HEK293 (cell line): ENCODE results near the gene PIGZ.
A peak's percentile ranks its signal among the peaks of the same experiment; 100 is the strongest.

Source experiments
- CTCF ChIA-PET: fragments of 350-600 bp; formaldehyde crosslinking; extraction: SDS; loops from one replicate; lab custom pipeline; 2021; ENCODE audit warnings: antibody characterized with exemption; lab: Yijun Ruan, JAX
- POLR2A ChIA-PET: fragments of 300-600 bp; formaldehyde crosslinking; extraction: SDS; loops from one replicate; lab custom pipeline; 2020; ENCODE audit warnings: antibody characterized with exemption, inconsistent platforms; lab: Yijun Ruan, JAX
- H3K27ac ChIP-seq: fragments of 200-500 bp; sonication (Bioruptor generic); 2 replicates; pipeline ENCODE4 v1.5.1; 2014; ENCODE audit warnings: low read depth, low read length, control low read depth, inconsistent platforms; ENCODE audit errors: extremely low read depth
- H3K36me3 ChIP-seq, 2 experiments: fragments of 200-500 bp in 1 of 2; sonication (Bioruptor generic) in 1 of 2; 1 replicate in 1 of 2; 2 replicates in 1 of 2; pipeline ENCODE4 v1.5.1; 2014 to 2017; ENCODE audit warnings: inconsistent platforms in 2 of 2, low read length in 2 of 2; ENCODE audit not compliant: control insufficient read depth in 2 of 2, insufficient read depth in 1 of 2
- H3K4me1 ChIP-seq: fragments of 200-500 bp; sonication (Bioruptor generic); 2 replicates; pipeline ENCODE4 v1.5.1; 2014; ENCODE audit warnings: mild to moderate bottlenecking, low read length, inconsistent platforms; ENCODE audit not compliant: control insufficient read depth, insufficient read depth
- H3K4me3 ChIP-seq: 2 replicates; pipeline ENCODE4 v1.5.1; 2011; ENCODE audit warnings: low read depth, mild to moderate bottlenecking, control low read depth, low read length, moderate library complexity
- H3K9me3 ChIP-seq: fragments of 200-500 bp; sonication (Bioruptor generic); 2 replicates; pipeline ENCODE4 v1.5.1; 2014; ENCODE audit warnings: low read depth, low read length, inconsistent platforms; ENCODE audit not compliant: control insufficient read depth, insufficient read depth
- EGR2 ChIP-seq: fragments of 450-650 bp; formaldehyde crosslinking; IDR thresholded peaks from 2 replicates; pipeline ENCODE4 v1.5.1; 2016; ENCODE audit warnings: low read depth, missing biosample characterization, missing genetic modification characterization
- GLI2 ChIP-seq: fragments of 450-650 bp; formaldehyde crosslinking; IDR thresholded peaks from 2 replicates; pipeline ENCODE4; 2017; ENCODE audit warnings: missing biosample characterization, missing genetic modification characterization, low read depth, borderline replicate concordance
- GLIS2 ChIP-seq: fragments of 450-650 bp; formaldehyde crosslinking; IDR thresholded peaks from 2 replicates; pipeline ENCODE4 v1.5.1; 2016; ENCODE audit warnings: missing biosample characterization, missing genetic modification characterization
- KLF7 ChIP-seq: fragments of 450-650 bp; formaldehyde crosslinking; IDR thresholded peaks from 2 replicates; pipeline ENCODE4 v1.5.1; 2016; ENCODE audit warnings: missing biosample characterization, missing genetic modification characterization, borderline replicate concordance
- PBX3 ChIP-seq: sonication (generic); formaldehyde crosslinking; IDR thresholded peaks from 2 replicates; pipeline ENCODE4 v1.8.1; 2022; ENCODE audit warnings: mild to moderate bottlenecking, moderate library complexity, missing genetic modification reagents
- REST ChIP-seq: fragments of 450-650 bp; formaldehyde crosslinking; IDR thresholded peaks from 2 replicates; pipeline ENCODE4 v1.5.1; 2016; ENCODE audit warnings: missing biosample characterization, missing genetic modification characterization
- SCRT1 ChIP-seq: fragments of 450-650 bp; formaldehyde crosslinking; IDR thresholded peaks from 2 replicates; pipeline ENCODE4 v1.5.1; 2016; ENCODE audit warnings: missing biosample characterization, missing genetic modification characterization, borderline replicate concordance
- SCRT2 ChIP-seq: fragments of 450-650 bp; formaldehyde crosslinking; IDR thresholded peaks from 2 replicates; pipeline ENCODE4 v1.5.1; 2016; ENCODE audit warnings: missing biosample characterization, missing genetic modification characterization
- ZBTB17 ChIP-seq: fragments of 450-650 bp; formaldehyde crosslinking; IDR thresholded peaks from 2 replicates; pipeline ENCODE4 v1.5.1; 2016; ENCODE audit warnings: missing biosample characterization, missing genetic modification characterization
- ZBTB7A ChIP-seq: fragments of 450-650 bp; formaldehyde crosslinking; IDR thresholded peaks from 2 replicates; pipeline ENCODE4 v1.5.1; 2016; ENCODE audit warnings: low read depth, missing biosample characterization, missing genetic modification characterization
- ZEB2 ChIP-seq: fragments of 450-650 bp; formaldehyde crosslinking; IDR thresholded peaks from 2 replicates; pipeline ENCODE4 v1.5.1; 2016; ENCODE audit warnings: missing biosample characterization, missing genetic modification characterization
- ZFHX2 ChIP-seq: fragments of 450-650 bp; formaldehyde crosslinking; conservative IDR thresholded peaks from 2 replicates; pipeline ENCODE4 v1.5.1; 2016; ENCODE audit warnings: missing biosample characterization, missing genetic modification characterization
- ZNF169 ChIP-seq: fragments of 450-650 bp; formaldehyde crosslinking; IDR thresholded peaks from 2 replicates; pipeline ENCODE4 v1.5.1; 2016; ENCODE audit warnings: missing biosample characterization, missing genetic modification characterization
- ZNF214 ChIP-seq: fragments of 450-650 bp; formaldehyde crosslinking; IDR thresholded peaks from 2 replicates; pipeline ENCODE4 v1.5.1; 2017; ENCODE audit warnings: missing biosample characterization, mild to moderate bottlenecking, missing genetic modification characterization, borderline replicate concordance
- ZNF223 ChIP-seq: fragments of 450-650 bp; formaldehyde crosslinking; IDR thresholded peaks from 2 replicates; pipeline ENCODE4 v1.5.1; 2016; ENCODE audit warnings: missing biosample characterization, missing genetic modification characterization
- ZNF239 ChIP-seq: fragments of 450-650 bp; formaldehyde crosslinking; IDR thresholded peaks from 2 replicates; pipeline ENCODE4 v1.5.1; 2016; ENCODE audit warnings: missing biosample characterization, missing genetic modification characterization
- ZNF362 ChIP-seq: fragments of 450-650 bp; formaldehyde crosslinking; IDR thresholded peaks from 2 replicates; pipeline ENCODE4 v1.5.1; 2016; ENCODE audit warnings: missing biosample characterization, missing genetic modification characterization
- ZNF423 ChIP-seq: fragments of 450-650 bp; formaldehyde crosslinking; IDR thresholded peaks from 2 replicates; pipeline ENCODE4 v1.5.1; 2016; ENCODE audit warnings: missing biosample characterization, missing genetic modification characterization
- ZNF433 ChIP-seq: fragments of 450-650 bp; formaldehyde crosslinking; IDR thresholded peaks from 2 replicates; pipeline ENCODE4 v1.5.1; 2016; ENCODE audit warnings: missing biosample characterization, missing genetic modification characterization, low read depth
- ZNF514 ChIP-seq: fragments of 450-650 bp; formaldehyde crosslinking; IDR thresholded peaks from 2 replicates; pipeline ENCODE4 v1.5.1; 2016; ENCODE audit warnings: missing biosample characterization, missing genetic modification characterization
- ZNF521 ChIP-seq: fragments of 450-650 bp; formaldehyde crosslinking; IDR thresholded peaks from 2 replicates; pipeline ENCODE4 v1.5.1; 2017; ENCODE audit warnings: missing biosample characterization, mild to moderate bottlenecking, missing genetic modification characterization
- ZNF560 ChIP-seq: fragments of 450-650 bp; formaldehyde crosslinking; IDR thresholded peaks from 2 replicates; pipeline ENCODE4 v1.5.1; 2017; ENCODE audit warnings: missing biosample characterization, missing genetic modification characterization, borderline replicate concordance
- ZNF704 ChIP-seq: fragments of 450-650 bp; formaldehyde crosslinking; IDR thresholded peaks from 2 replicates; pipeline ENCODE4 v1.5.1; 2016; ENCODE audit warnings: missing biosample characterization, missing genetic modification characterization

The PIGZ gene

GRCh38 chr3:197009532-197010019 lies 40.9 kb upstream of the PIGZ start:
- H3K4me1 ChIP-seq, result no peaks in the 10 kb centered on the region
- H3K4me3 ChIP-seq, result no peak overlapping the region
- no peak for TF ChIP-seq ZNF214 (tag by site-specific recombination)
- TF ChIP-seq ZEB2 (tag by site-specific recombination), result no peak
- TF ChIP-seq, all 188 proteins: peak for 0
- Histone ChIP-seq H3K27ac (no peak overlapping the region), H3K9me3 (no peaks in the 10 kb centered on the region), H3K36me3 (peaks cover 0 to 8% of the 10 kb centered on the region in 2 experiments; a peak in 1 of 3 replicates)
- CTCF ChIA-PET, result interaction anchor here (0.7 kb wide), 1 partner anchor 242 kb away, joined by 3 read pairs; no protein-coding TSS in a partner anchor
- POLR2A ChIA-PET, result no interaction called here

GRCh38 chr3:197008436-197009209 lies 40.0 kb upstream of the PIGZ start:
- Histone ChIP-seq H3K27ac (no peak overlapping the region), H3K9me3 (no peaks in the 10 kb centered on the region), H3K4me1 (no peaks in the 10 kb centered on the region; the same call in 1 of the 2 replicates), H3K4me3 (no peak overlapping the region), H3K36me3 (peaks cover 0 to 15% of the 10 kb centered on the region in 2 experiments; a peak in 1 of 3 replicates)
- POLR2A ChIA-PET, result no interaction called here
- TF ChIP-seq PBX3 (CRISPR knock-in tag) (no peak), ZFHX2 (tag by site-specific recombination) (peak; percentile 54), ZNF362 (tag by site-specific recombination) (no peak), ZBTB17 (tag by site-specific recombination) (no peak), SCRT2 (tag by site-specific recombination) (peak; percentile 71), ZBTB7A (tag by site-specific recombination) (no peak), ZNF423 (no peak), ZNF514 (tag by site-specific recombination) (no peak), REST (tag by site-specific recombination) (no peak), SCRT1 (tag by site-specific recombination) (peak; percentile 58; the same call in 1 of the 2 replicates), ZNF704 (tag by site-specific recombination) (no peak), ZNF169 (tag by site-specific recombination) (no peak), GLIS2 (tag by site-specific recombination) (peak; percentile 25; the same call in 1 of the 2 replicates), EGR2 (tag by site-specific recombination) (0 out of 2 replicates have a peak, but pooled peaks have one; percentile 14), KLF7 (tag by site-specific recombination) (no peak), GLI2 (no peak), ZNF239 (tag by site-specific recombination) (no peak), ZNF433 (tag by site-specific recombination) (no peak), ZEB2 (tag by site-specific recombination) (no peak), ZNF223 (tag by site-specific recombination) (no peak), ZNF560 (tag by site-specific recombination) (no peak), ZNF521 (tag by site-specific recombination) (no peak)
- CTCF ChIA-PET, result interaction anchor here (0.7 kb wide), 1 partner anchor 362 kb away, joined by 3 read pairs; no protein-coding TSS in a partner anchor
